A673 (cell line): ENCODE data around the gene PRDM16. TPM values are rescaled to one million over a fixed set of nuclear protein-coding genes. Genes with fewer than 3 reads are reported as not detected.
A peak's percentile ranks its signal among the peaks of the same experiment; 100 is the strongest.

Experiments used
- BruUV-seq: library from RNA; stranded (reverse); fragments of 400-500 nt; replicated peaks from 2 replicates; lab custom pipeline; 2021; lab: Mats Ljungman, UMichigan
- CTCF ChIA-PET: fragments of 300-600 bp; sonication (Branson Sonifier 250); formaldehyde crosslinking; loops from one replicate; lab custom pipeline; 2022; ENCODE audit warnings: antibody characterized with exemption; lab: Charles Lee
- POLR2A ChIA-PET: fragments of 300-600 bp; sonication (Branson Sonifier 250); formaldehyde crosslinking; loops from one replicate; lab custom pipeline; 2022; ENCODE audit warnings: antibody characterized with exemption; ENCODE audit not compliant: low non-redundant PET; lab: Charles Lee
- DNase-seq: peaks from one replicate; pipeline ENCODE4 v3.0.0-alpha.2; 2015; ENCODE audit warnings: low spot score
- H3K27ac ChIP-seq: fragments of 200-600 bp; sonication (generic); 2 replicates; pipeline ENCODE4 v1.5.1; 2016; ENCODE audit warnings: mixed run types, low read depth, mild to moderate bottlenecking, mixed read lengths, antibody characterized with exemption, low read length; ENCODE audit not compliant: poor library complexity, severe bottlenecking
- H3K27me3 ChIP-seq: fragments of 200-600 bp; sonication (generic); replicated peaks from 2 replicates; pipeline ENCODE4 v1.6.1; 2017; ENCODE audit warnings: mixed run types, low read depth, mild to moderate bottlenecking, mixed read lengths, antibody characterized with exemption, low read length; ENCODE audit not compliant: insufficient read depth, poor library complexity
- H3K36me3 ChIP-seq: fragments of 200-600 bp; sonication (generic); 2 replicates; pipeline ENCODE4 v1.6.1; 2016; ENCODE audit warnings: mixed run types, mild to moderate bottlenecking, mixed read lengths, antibody characterized with exemption, low read length; ENCODE audit not compliant: insufficient read depth, poor library complexity, severe bottlenecking
- H3K4me1 ChIP-seq: fragments of 200-600 bp; sonication (generic); 2 replicates; pipeline ENCODE4 v1.6.1; 2017; ENCODE audit warnings: mixed run types, mild to moderate bottlenecking, mixed read lengths, antibody characterized with exemption, low read length; ENCODE audit not compliant: insufficient read depth, poor library complexity, severe bottlenecking
- H3K4me3 ChIP-seq: fragments of 200-600 bp; sonication (generic); 2 replicates; pipeline ENCODE4 v1.5.1; 2016; ENCODE audit warnings: low read depth, mixed run types, mild to moderate bottlenecking, mixed read lengths, low read length; ENCODE audit not compliant: poor library complexity, severe bottlenecking
- H3K9me3 ChIP-seq: fragments of 200-600 bp; sonication (generic); 2 replicates; pipeline ENCODE4 v1.6.1; 2016; ENCODE audit warnings: mixed run types, low read depth, mild to moderate bottlenecking, mixed read lengths, antibody characterized with exemption, low read length; ENCODE audit not compliant: poor library complexity, severe bottlenecking
- EZH2 ChIP-seq: fragments of 200-600 bp; sonication (generic); IDR thresholded peaks from 2 replicates; pipeline ENCODE4 v1.6.1; 2017; ENCODE audit warnings: borderline replicate concordance, low read depth, mild to moderate bottlenecking, mixed read lengths, antibody characterized with exemption, low read length; ENCODE audit not compliant: poor library complexity, severe bottlenecking
- intact Hi-C: fragments of 100-400 bp; cut with micrococcal nuclease; formaldehyde crosslinking; loops from one replicate; pipeline ENCODE4 v1.10.0; 2022; ENCODE audit not compliant: unreplicated experiment
- total RNA-seq: library from RNA; stranded (reverse); gene quantifications from 2 replicates; pipeline ENCODE4 v1.2.3, GENCODE V29; 2021
- TF ChIP-seq, protein P1 (sequence below): fragments of 300-800, 200-600 bp; sonication (generic); conservative IDR thresholded peaks from 2 replicates; pipeline ENCODE4 v1.5.1; 2017; ENCODE audit warnings: low read depth, mild to moderate bottlenecking, antibody characterized with exemption, low read length, moderate library complexity, mixed read lengths

The PRDM16 gene
- total RNA-seq, 1 experiment from 2014 or later, result 0.49 TPM

GRCh38 chr1:3066826-3067225, 2.2 kb upstream of the PRDM16 start:
- no peaks in the 10 kb centered on the region for H3K36me3 ChIP-seq
- intact Hi-C loops, result no loop called here
- no peak overlapping the region for H3K4me3 ChIP-seq
- ChIA-PET CTCF (no interaction called here), POLR2A (no interaction called here)
- DNase-seq, result no peak
- no peak overlapping the region for H3K27ac ChIP-seq
- no peaks in the 10 kb centered on the region for H3K9me3 ChIP-seq
- BruUV-seq, result no TSS peak
- H3K4me1 ChIP-seq, result no peaks in the 10 kb centered on the region
- H3K27me3 ChIP-seq, result peaks cover 92% of the 10 kb centered on the region
- no peak for TF ChIP-seq EZH2
- TF ChIP-seq, protein P1, sequence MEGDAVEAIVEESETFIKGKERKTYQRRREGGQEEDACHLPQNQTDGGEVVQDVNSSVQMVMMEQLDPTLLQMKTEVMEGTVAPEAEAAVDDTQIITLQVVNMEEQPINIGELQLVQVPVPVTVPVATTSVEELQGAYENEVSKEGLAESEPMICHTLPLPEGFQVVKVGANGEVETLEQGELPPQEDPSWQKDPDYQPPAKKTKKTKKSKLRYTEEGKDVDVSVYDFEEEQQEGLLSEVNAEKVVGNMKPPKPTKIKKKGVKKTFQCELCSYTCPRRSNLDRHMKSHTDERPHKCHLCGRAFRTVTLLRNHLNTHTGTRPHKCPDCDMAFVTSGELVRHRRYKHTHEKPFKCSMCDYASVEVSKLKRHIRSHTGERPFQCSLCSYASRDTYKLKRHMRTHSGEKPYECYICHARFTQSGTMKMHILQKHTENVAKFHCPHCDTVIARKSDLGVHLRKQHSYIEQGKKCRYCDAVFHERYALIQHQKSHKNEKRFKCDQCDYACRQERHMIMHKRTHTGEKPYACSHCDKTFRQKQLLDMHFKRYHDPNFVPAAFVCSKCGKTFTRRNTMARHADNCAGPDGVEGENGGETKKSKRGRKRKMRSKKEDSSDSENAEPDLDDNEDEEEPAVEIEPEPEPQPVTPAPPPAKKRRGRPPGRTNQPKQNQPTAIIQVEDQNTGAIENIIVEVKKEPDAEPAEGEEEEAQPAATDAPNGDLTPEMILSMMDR, result no peak

DNA sequence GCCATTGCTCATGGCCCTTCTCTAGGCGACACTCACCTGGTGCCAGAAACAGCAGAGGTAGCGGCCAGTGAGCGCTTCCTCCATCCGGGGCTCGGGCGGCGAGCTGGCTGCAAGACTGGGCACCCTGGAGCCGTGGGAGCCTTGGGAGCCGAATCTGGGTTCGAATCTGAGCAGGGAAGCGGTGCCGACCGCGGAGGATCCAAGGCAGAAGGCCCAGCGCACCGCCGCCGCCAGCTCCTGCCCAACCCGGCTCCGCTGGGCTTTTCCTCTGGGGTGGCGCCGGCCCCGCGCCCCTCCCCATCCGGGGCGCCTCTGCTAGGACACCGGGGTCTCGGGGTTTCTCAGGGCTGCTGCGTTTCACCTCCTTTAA, 1.7 kb upstream of the PRDM16 start:
- BruUV-seq, result no TSS peak
- CTCF ChIA-PET, result no interaction called here
- TF ChIP-seq, protein P1, result no peak
- TF ChIP-seq EZH2, result no peak
- Histone ChIP-seq H3K36me3 (no peaks in the 10 kb centered on the region), H3K4me1 (no peaks in the 10 kb centered on the region), H3K27ac (no peak overlapping the region), H3K27me3 (peaks cover 92% of the 10 kb centered on the region), H3K9me3 (no peaks in the 10 kb centered on the region), H3K4me3 (no peak overlapping the region)
- DNase-seq, result no peak
- POLR2A ChIA-PET, result no interaction called here
- intact Hi-C loops, result no loop called here

DNA sequence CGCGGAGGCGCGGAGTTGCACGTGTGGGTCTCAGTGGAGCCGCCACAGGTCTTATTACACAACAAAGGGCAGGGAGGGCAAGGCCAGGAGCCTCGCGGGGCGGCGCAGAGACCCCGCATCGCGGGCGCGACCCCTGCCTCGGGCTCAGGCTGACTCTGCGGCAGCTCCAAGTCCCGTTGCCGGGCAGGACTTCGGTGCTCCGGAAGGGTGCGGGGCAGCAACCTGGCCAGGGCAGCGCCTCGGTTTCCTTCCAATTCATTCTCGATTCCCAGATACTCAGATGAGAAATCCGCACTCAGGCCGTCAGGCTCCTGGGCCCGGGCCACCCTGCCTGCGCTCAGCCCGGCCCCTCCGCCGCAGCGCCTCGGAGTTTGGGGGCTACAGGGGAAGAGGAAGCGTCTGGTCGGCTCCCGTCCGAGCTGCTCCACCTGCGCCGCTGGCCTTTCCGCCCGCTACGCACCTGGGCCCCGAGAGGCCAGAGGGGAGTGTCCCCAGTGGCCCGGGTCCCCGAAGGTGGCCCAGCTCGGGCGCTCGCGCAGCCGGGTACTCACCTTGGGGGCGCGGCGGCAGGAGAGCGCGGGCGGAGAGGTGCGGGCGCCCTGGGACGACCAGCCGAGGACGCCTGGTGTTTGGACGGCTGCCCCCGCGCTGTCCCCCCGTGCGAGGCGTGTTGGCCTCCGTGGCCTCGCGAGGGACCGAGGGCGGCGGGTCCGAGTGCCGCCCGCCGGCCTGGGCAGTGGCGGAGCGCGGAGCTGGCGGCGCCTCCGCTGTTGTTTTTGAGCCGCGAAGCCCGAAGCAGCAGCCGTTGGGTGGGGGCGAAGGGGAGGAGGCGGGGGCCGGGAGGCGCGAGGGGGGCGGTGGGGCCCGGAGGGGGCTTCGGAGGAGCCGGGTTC, 1.1 kb upstream of the PRDM16 start:
- TF ChIP-seq, protein P1, result no peak
- TF ChIP-seq EZH2, result peak; percentile 45
- H3K4me3 ChIP-seq, result no peak overlapping the region
- CTCF ChIA-PET, result no interaction called here
- DNase-seq, result no peak
- no peaks in the 10 kb centered on the region for H3K9me3 ChIP-seq
- no TSS peak for BruUV-seq
- POLR2A ChIA-PET, result no interaction called here
- no peak overlapping the region for H3K27ac ChIP-seq
- intact Hi-C loops, result no loop called here
- no peaks in the 10 kb centered on the region for H3K4me1 ChIP-seq
- H3K27me3 ChIP-seq, result peaks cover 92% of the 10 kb centered on the region
- H3K36me3 ChIP-seq, result no peaks in the 10 kb centered on the region
